ENCODE results near the gene ALG14. TPM values are rescaled to one million over a fixed set of nuclear protein-coding genes. Genes with fewer than 3 reads are reported as not detected.

The ALG14 gene
- total RNA-seq, 1 donor from 2014 or later: 7.5 TPM

DNA sequence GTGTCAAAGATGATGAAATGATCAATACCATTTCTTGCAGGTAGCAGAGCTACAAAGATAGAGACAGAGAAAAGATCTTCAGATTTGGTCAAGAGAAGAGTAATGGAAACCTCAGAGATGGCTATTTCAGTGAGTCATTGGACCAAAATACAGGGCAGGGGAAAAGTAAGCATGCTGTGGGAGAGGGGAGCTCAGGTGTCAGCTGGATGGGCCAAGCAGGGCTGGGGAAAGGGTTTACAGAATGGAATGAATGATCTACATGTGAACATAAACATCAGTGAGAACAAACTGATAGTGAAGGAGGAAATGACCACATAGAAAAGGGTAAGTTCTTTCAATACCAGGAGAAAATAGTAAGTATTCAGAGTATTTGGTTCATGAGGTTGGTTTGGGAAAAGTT lies 84.4 kb downstream of the ALG14 start:
- H3K9me3 Mint-ChIP-seq: no peaks in the 10 kb centered on the region
- H3K27me3 Mint-ChIP-seq: no peaks in the 10 kb centered on the region
- ATAC-seq (ENCODE audit: low read depth): no peak
- DNase-seq: no peak
- CTCF ChIA-PET: interaction anchor here (1.4 to 1.5 kb wide), 2 partner anchors 20 to 55 kb away, joined by 3 to 4 read pairs; no protein-coding TSS in a partner anchor
- POLR2A ChIA-PET: no interaction called here
- no peaks in the 10 kb centered on the region for H3K36me3 Mint-ChIP-seq (ENCODE audit: low read depth)
- H3K4me3 Mint-ChIP-seq: no peak overlapping the region
- peaks cover 6% of the 10 kb centered on the region for H3K4me1 Mint-ChIP-seq
- intact Hi-C loops (cut with micrococcal nuclease): no loop called here
- TF ChIP-seq, protein P1, sequence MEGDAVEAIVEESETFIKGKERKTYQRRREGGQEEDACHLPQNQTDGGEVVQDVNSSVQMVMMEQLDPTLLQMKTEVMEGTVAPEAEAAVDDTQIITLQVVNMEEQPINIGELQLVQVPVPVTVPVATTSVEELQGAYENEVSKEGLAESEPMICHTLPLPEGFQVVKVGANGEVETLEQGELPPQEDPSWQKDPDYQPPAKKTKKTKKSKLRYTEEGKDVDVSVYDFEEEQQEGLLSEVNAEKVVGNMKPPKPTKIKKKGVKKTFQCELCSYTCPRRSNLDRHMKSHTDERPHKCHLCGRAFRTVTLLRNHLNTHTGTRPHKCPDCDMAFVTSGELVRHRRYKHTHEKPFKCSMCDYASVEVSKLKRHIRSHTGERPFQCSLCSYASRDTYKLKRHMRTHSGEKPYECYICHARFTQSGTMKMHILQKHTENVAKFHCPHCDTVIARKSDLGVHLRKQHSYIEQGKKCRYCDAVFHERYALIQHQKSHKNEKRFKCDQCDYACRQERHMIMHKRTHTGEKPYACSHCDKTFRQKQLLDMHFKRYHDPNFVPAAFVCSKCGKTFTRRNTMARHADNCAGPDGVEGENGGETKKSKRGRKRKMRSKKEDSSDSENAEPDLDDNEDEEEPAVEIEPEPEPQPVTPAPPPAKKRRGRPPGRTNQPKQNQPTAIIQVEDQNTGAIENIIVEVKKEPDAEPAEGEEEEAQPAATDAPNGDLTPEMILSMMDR (IDR thresholded peaks at IDR 0.05): no peak
- no peak overlapping the region for H3K27ac Mint-ChIP-seq

DNA sequence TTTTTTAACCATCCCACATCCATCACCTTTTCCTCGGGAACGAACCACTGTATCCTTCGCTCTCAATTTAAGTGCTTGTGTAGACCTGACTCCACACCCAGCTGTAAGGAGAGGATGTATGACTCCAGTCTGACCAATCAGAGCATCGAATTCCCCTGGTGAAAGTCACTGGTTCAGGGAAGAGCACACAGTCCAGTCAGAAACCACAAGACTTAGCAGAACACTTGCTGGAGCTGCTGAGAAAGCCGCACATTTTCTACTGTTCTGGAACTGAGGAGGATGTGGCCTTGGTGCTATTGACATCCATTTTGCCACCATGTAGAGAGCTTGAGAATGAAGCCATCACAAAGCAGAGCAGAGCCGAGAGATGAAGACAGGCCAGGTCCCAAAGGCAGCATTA lies 86.0 kb downstream of the ALG14 start:
- POLR2A ChIA-PET: no interaction called here
- ATAC-seq (ENCODE audit: low read depth): no peak
- no peaks in the 10 kb centered on the region for H3K27me3 Mint-ChIP-seq
- no peak overlapping the region for H3K27ac Mint-ChIP-seq
- no peaks in the 10 kb centered on the region for H3K9me3 Mint-ChIP-seq
- no peaks in the 10 kb centered on the region for H3K36me3 Mint-ChIP-seq (ENCODE audit: low read depth)
- no peak for DNase-seq
- TF ChIP-seq, protein P1 (IDR thresholded peaks at IDR 0.05): no peak
- H3K4me3 Mint-ChIP-seq: no peak overlapping the region
- H3K4me1 Mint-ChIP-seq: peaks cover 18% of the 10 kb centered on the region
- intact Hi-C loops (cut with micrococcal nuclease): no loop called here
- CTCF ChIA-PET: interaction anchor here (1.5 kb wide), 1 partner anchor 22 kb away, joined by 3 read pairs; no protein-coding TSS in a partner anchor

DNA sequence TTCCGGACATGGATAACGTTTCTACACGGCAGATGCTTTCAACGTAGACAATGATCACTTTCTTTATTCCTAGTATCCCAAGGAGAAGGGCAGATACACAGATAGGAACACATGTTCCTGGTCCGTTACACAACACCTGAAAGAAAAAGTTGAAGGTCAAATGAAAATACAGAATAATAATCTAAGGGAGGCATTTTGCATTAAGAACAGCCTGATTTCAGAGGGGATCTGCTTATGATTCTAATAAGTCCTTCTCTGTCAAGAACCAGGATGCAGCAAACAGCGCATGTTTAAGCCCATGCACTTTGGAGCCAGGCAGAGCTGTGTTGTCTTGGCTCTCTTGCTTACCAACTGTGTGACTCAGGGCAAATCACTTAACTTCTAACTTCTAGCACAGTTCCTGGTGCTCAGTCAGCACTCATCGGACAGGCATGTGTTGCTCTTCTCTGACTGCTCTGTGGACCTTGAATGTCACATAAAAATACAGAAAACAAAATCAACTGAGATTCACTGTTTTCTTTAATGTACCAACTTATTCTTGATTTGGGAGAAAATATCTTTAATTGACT lies 89.5 kb downstream of the ALG14 start:
- TF ChIP-seq, protein P1 (IDR thresholded peaks at IDR 0.05): no peak
- no peaks in the 10 kb centered on the region for H3K27me3 Mint-ChIP-seq
- no peaks in the 10 kb centered on the region for H3K36me3 Mint-ChIP-seq (ENCODE audit: low read depth)
- ATAC-seq (ENCODE audit: low read depth): no peak
- H3K4me3 Mint-ChIP-seq: no peak overlapping the region
- intact Hi-C loops (cut with micrococcal nuclease): no loop called here
- no peak for DNase-seq
- peaks cover 50% of the 10 kb centered on the region for H3K4me1 Mint-ChIP-seq
- H3K27ac Mint-ChIP-seq: no peak overlapping the region
- ChIA-PET CTCF (no interaction called here), POLR2A (no interaction called here)
- H3K9me3 Mint-ChIP-seq: no peaks in the 10 kb centered on the region

DNA sequence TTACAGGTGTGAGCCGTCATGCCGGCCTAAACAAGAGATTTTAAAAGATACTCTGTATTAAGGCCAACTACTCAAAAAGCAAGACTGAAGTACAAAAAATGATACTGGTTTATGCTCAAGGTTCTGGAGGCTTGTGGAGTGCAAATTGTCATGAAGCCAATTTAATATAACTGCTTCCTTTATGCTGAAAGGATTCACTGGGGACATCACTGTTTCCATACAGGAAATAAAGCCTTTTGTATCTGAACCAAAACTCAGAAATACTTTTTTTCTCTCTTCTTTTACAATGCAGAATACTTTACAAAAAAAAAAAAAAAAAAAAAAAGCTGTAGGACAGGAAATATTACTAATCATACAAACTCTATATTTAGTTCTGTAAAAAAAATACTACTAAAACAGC lies 90.4 kb downstream of the ALG14 start:
- TF ChIP-seq, protein P1 (IDR thresholded peaks at IDR 0.05): no peak
- no peak overlapping the region for H3K27ac Mint-ChIP-seq
- peaks cover 49% of the 10 kb centered on the region for H3K4me1 Mint-ChIP-seq
- ATAC-seq (ENCODE audit: low read depth): no peak
- H3K9me3 Mint-ChIP-seq: no peaks in the 10 kb centered on the region
- intact Hi-C loops (cut with micrococcal nuclease): no loop called here
- DNase-seq: no peak
- CTCF ChIA-PET: no interaction called here
- H3K27me3 Mint-ChIP-seq: no peaks in the 10 kb centered on the region
- no peak overlapping the region for H3K4me3 Mint-ChIP-seq
- POLR2A ChIA-PET: no interaction called here
- H3K36me3 Mint-ChIP-seq (ENCODE audit: low read depth): no peaks in the 10 kb centered on the region

DNA sequence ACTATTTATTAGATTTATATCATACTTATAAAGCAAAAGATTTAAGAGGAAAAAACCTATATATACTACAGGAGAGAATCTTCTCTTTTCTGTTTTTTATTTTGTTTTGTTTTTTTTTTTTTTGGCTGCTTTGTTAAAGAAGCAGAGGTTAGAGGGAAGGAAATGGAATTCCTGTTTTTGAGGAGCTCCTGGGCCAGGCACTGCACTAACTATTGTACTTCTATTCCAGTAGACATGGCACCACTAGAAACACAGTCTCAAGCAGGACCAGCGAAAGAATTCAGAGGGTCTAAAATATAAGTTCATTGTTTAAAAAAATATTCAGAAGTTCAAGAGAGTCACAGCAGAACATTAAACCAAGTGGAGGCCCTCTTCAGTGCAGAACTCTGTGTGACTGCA lies 91.2 kb downstream of the ALG14 start:
- no peak for DNase-seq
- Mint-ChIP-seq H3K27ac (no peak overlapping the region), H3K4me3 (no peak overlapping the region), H3K36me3 (ENCODE audit: low read depth) (no peaks in the 10 kb centered on the region), H3K9me3 (no peaks in the 10 kb centered on the region), H3K4me1 (peaks cover 49% of the 10 kb centered on the region), H3K27me3 (no peaks in the 10 kb centered on the region)
- no peak for ATAC-seq (ENCODE audit: low read depth)
- ChIA-PET CTCF (no interaction called here), POLR2A (interaction anchor here (0.7 kb wide), 1 partner anchor 1901 kb away, joined by 3 read pairs; no protein-coding TSS in a partner anchor)
- TF ChIP-seq, protein P1 (IDR thresholded peaks at IDR 0.05): no peak
- intact Hi-C loops (cut with micrococcal nuclease): no loop called here

All from activated B cell treated with CpG ODN at 0.5 μM for 24 hours (primary cell).